MCF 10A (cell line): Measurements from ENCODE around the gene ELOVL5. TPM values are rescaled to one million over a fixed set of nuclear protein-coding genes. Genes with fewer than 3 reads are reported as not detected.

Experiments used
- BruUV-seq: library from RNA; stranded (reverse); fragments of 400-500 nt; replicated peaks from 2 replicates; lab custom pipeline; 2021; lab: Mats Ljungman, UMichigan
- CTCF ChIA-PET: fragments of 300-600 bp; sonication (Branson Sonifier 250); formaldehyde crosslinking; extraction: SDS; loops from one replicate; lab custom pipeline; 2021; ENCODE audit warnings: antibody characterized with exemption, inconsistent platforms; lab: Yijun Ruan, JAX
- POLR2A ChIA-PET: fragments of 300-600, 350-650 bp; sonication (Branson Sonifier 250); formaldehyde crosslinking; extraction: SDS; loops from one replicate; lab custom pipeline; 2020; ENCODE audit warnings: antibody characterized with exemption, inconsistent platforms; lab: Yijun Ruan, JAX
- DNase-seq: peaks from one replicate; pipeline ENCODE4 v3.0.0-alpha.2; 2018; ENCODE audit not compliant: unreplicated experiment
- H3K27ac Mint-ChIP-seq: one replicate; pipeline ENCODE4 v1.8.0; 2022; ENCODE audit warnings: mild to moderate bottlenecking, low read depth, mixed read lengths; ENCODE audit not compliant: unreplicated experiment
- H3K27me3 Mint-ChIP-seq: one replicate; pipeline ENCODE4 v1.8.0; 2022; ENCODE audit warnings: mixed read lengths; ENCODE audit not compliant: insufficient read depth, unreplicated experiment
- H3K36me3 Mint-ChIP-seq: one replicate; pipeline ENCODE4 v1.8.0; 2022; ENCODE audit warnings: mild to moderate bottlenecking, moderate library complexity, mixed read lengths; ENCODE audit not compliant: insufficient read depth, unreplicated experiment
- H3K4me1 Mint-ChIP-seq: one replicate; pipeline ENCODE4 v1.8.0; 2022; ENCODE audit warnings: mixed read lengths; ENCODE audit not compliant: insufficient read depth, unreplicated experiment
- H3K4me3 Mint-ChIP-seq: one replicate; pipeline ENCODE4 v1.8.0; 2022; ENCODE audit warnings: mild to moderate bottlenecking, moderate library complexity, mixed read lengths; ENCODE audit not compliant: unreplicated experiment
- H3K9me3 Mint-ChIP-seq: one replicate; pipeline ENCODE4 v1.8.0; 2022; ENCODE audit warnings: mixed read lengths; ENCODE audit not compliant: unreplicated experiment
- intact Hi-C: fragments of 100-400 bp; cut with micrococcal nuclease; formaldehyde crosslinking; loops from 2 replicates; pipeline ENCODE4 v1.14.1; 2022
- total RNA-seq: library from RNA; stranded (reverse); gene quantifications from 2 replicates; pipeline ENCODE4 v1.2.3, GENCODE V29; 2022
- TF ChIP-seq, protein P1 (sequence below): fragments of 200-600 bp; IDR thresholded peaks from one replicate; pipeline ENCODE4 v1.8.0; 2022; ENCODE audit warnings: antibody characterized with exemption, mild to moderate bottlenecking; ENCODE audit not compliant: unreplicated experiment

The ELOVL5 gene
- total RNA-seq, 1 experiment from 2014 or later, result 58.3 TPM

- TF ChIP-seq, protein P1, sequence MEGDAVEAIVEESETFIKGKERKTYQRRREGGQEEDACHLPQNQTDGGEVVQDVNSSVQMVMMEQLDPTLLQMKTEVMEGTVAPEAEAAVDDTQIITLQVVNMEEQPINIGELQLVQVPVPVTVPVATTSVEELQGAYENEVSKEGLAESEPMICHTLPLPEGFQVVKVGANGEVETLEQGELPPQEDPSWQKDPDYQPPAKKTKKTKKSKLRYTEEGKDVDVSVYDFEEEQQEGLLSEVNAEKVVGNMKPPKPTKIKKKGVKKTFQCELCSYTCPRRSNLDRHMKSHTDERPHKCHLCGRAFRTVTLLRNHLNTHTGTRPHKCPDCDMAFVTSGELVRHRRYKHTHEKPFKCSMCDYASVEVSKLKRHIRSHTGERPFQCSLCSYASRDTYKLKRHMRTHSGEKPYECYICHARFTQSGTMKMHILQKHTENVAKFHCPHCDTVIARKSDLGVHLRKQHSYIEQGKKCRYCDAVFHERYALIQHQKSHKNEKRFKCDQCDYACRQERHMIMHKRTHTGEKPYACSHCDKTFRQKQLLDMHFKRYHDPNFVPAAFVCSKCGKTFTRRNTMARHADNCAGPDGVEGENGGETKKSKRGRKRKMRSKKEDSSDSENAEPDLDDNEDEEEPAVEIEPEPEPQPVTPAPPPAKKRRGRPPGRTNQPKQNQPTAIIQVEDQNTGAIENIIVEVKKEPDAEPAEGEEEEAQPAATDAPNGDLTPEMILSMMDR, result no peak
- DNase-seq, result no peak
- BruUV-seq, result no TSS peak
- H3K9me3 Mint-ChIP-seq, result no peaks in the 10 kb centered on the region
- ChIA-PET CTCF (interaction anchor here (0.5 to 1.0 kb wide), 2 partner anchors 92 to 224 kb away, joined by 3 to 4 read pairs; no protein-coding TSS in a partner anchor), POLR2A (no interaction called here)
- H3K27ac Mint-ChIP-seq, result no peak overlapping the region
- H3K4me1 Mint-ChIP-seq, result no peaks in the 10 kb centered on the region
- H3K27me3 Mint-ChIP-seq, result no peaks in the 10 kb centered on the region
- intact Hi-C loops, result no loop called here
- H3K4me3 Mint-ChIP-seq, result no peak overlapping the region
- H3K36me3 Mint-ChIP-seq, result peaks cover 38% of the 10 kb centered on the region
Observed at GRCh38 chr6:53259860-53260580, 88.7 kb downstream of the ELOVL5 start.

DNA sequence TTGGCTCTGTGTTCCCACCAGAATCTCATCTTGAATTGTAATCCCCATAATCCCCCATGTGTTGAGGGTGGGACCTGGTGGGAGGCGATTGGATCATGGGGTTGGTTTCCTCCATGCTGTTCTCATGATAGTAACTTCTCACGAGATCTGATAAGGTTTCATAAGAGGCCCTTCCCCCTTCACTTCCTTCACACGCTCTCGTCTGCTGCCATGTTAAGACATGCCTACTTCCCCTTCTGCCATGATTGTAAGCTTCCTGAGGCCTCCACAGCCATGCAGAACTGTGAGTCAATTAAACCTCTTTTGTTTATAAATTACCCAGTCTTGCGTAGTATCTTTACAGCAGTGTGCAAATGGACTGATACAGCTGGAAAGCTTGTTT, 90.0 kb downstream of the ELOVL5 start:
- no peak overlapping the region for H3K4me3 Mint-ChIP-seq
- peaks cover 36% of the 10 kb centered on the region for H3K36me3 Mint-ChIP-seq
- intact Hi-C loops, result no loop called here
- no peak overlapping the region for H3K27ac Mint-ChIP-seq
- no peaks in the 10 kb centered on the region for H3K27me3 Mint-ChIP-seq
- H3K9me3 Mint-ChIP-seq, result no peaks in the 10 kb centered on the region
- TF ChIP-seq, protein P1, result no peak
- BruUV-seq, result no TSS peak
- POLR2A ChIA-PET, result interaction anchor here (1.2 kb wide), 1 partner anchor 10 kb away, joined by 3 read pairs; no protein-coding TSS in a partner anchor
- H3K4me1 Mint-ChIP-seq, result no peaks in the 10 kb centered on the region
- no peak for DNase-seq
- CTCF ChIA-PET, result interaction anchor here (0.6 kb wide), 1 partner anchor 25 kb away, joined by 4 read pairs; no protein-coding TSS in a partner anchor

DNA sequence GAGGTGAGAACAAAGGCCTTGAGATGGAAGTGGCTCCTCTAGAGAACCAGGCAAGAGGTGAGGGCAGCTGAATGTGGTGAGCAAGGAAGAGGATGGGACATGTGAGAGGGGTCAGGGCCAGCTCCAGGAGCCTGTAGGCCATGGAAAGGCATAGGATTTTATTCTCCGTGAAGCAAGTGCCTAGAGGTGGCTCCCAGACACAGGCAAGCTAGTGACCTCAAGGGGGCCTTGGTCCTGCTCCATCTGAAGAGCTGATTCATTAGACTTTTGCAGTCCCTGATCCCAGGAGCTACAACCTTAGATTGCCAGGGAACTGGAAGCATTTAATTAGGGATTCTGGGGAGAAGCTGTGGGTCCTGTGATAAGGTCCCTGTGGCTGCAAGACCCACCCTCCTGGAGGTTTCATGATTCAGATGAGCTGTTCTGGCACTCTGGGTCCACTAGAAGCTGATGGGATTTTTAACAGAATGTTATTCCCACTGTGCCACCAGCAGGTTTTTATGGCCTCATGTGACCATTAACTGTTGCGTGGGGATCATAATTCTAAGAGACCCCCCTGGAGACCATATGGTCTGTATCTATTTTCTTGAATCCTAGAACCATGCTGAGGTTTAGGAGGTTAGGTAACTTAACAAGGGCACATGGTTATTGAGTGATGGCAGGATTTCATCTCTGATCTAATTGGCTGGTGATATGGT, 90.5 kb downstream of the ELOVL5 start:
- Mint-ChIP-seq H3K9me3 (no peaks in the 10 kb centered on the region), H3K4me3 (no peak overlapping the region), H3K27ac (no peak overlapping the region), H3K27me3 (no peaks in the 10 kb centered on the region), H3K36me3 (peaks cover 36% of the 10 kb centered on the region), H3K4me1 (no peaks in the 10 kb centered on the region)
- intact Hi-C loops, result no loop called here
- BruUV-seq, result no TSS peak
- TF ChIP-seq, protein P1, result no peak
- ChIA-PET CTCF (interaction anchor here (0.5 to 2.0 kb wide), 7 partner anchors 9 to 773 kb away, joined by 3 to 5 read pairs (median 4); no protein-coding TSS in a partner anchor), POLR2A (interaction anchor here (1.2 kb wide), 1 partner anchor 11 kb away, joined by 3 read pairs; no protein-coding TSS in a partner anchor)
- no peak for DNase-seq

- no peak overlapping the region for H3K27ac Mint-ChIP-seq
- no peaks in the 10 kb centered on the region for H3K27me3 Mint-ChIP-seq
- CTCF ChIA-PET, result interaction anchor here (0.6 to 2.0 kb wide), 8 partner anchors 21 to 470 kb away, joined by 3 to 5 read pairs (median 3); no protein-coding TSS in a partner anchor
- no peaks in the 10 kb centered on the region for H3K4me1 Mint-ChIP-seq
- POLR2A ChIA-PET, result interaction anchor here (1.0 kb wide), 2 partner anchors 13 to 33 kb away, joined by 3 read pairs; no protein-coding TSS in a partner anchor
- intact Hi-C loops, result no loop called here
- no peak for DNase-seq
- H3K36me3 Mint-ChIP-seq, result peaks cover 36% of the 10 kb centered on the region
- H3K9me3 Mint-ChIP-seq, result no peaks in the 10 kb centered on the region
- no peak overlapping the region for H3K4me3 Mint-ChIP-seq
- BruUV-seq, result no TSS peak
- TF ChIP-seq, protein P1, result no peak
Observed at GRCh38 chr6:53257533-53257932, 91.2 kb downstream of the ELOVL5 start.
